Measurements from ENCODE around the gene ANKRD34B.

- TF ChIP-seq CTCF (conservative IDR thresholded peaks at IDR 0.05; ENCODE audit: low read depth, low read length) = no peak
- TF ChIP-seq EZH2 (IDR thresholded peaks at IDR 0.05; ENCODE audit: borderline replicate concordance, low read depth, low read length, poor library complexity, severe bottlenecking) = no peak
Observed at GRCh38 chr5:80592105-80592504, 22.0 kb upstream of the ANKRD34B start.

Measured in A673 (cell line).